Measurements from ENCODE around the gene SCN4A.

DNA sequence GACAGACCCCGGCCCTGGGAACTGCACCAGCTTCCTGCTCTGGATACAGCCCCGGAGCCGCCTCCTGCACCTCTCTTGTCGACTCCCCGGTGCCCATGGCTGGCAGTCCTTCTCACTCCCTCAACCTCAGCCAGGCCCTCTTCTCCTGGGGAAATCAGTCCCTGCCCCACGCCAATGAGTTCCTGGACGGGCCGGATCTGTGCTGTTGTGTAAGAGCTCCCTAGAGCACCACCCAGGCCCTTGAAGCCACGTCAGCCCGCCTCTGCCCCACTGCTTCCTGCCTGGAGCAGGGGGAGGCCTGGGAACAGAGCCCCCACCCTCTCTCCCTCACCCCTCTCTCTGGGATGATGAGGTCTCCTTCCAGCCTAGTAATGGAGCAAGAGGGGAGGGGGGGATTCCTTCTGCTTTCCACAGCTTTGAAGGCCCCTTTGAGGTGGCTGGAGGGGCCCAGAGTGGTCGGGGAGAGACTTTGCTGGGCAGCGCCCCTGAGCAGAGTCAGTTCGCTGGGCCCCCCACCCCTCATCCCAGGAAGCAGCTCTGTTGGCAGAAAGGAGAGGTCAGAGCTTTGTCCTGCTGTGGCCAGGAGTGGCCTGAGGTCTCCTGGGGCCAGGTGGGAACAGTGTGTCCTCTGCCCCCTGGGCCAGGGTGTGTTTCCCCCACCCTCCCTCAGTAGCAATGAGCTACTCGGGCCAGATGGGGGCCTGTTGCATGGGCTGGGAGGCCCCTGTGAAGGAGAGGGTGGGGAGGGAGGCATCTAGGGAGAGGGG, 29.2 kb upstream of the SCN4A start:
- TF ChIP-seq, protein P1, sequence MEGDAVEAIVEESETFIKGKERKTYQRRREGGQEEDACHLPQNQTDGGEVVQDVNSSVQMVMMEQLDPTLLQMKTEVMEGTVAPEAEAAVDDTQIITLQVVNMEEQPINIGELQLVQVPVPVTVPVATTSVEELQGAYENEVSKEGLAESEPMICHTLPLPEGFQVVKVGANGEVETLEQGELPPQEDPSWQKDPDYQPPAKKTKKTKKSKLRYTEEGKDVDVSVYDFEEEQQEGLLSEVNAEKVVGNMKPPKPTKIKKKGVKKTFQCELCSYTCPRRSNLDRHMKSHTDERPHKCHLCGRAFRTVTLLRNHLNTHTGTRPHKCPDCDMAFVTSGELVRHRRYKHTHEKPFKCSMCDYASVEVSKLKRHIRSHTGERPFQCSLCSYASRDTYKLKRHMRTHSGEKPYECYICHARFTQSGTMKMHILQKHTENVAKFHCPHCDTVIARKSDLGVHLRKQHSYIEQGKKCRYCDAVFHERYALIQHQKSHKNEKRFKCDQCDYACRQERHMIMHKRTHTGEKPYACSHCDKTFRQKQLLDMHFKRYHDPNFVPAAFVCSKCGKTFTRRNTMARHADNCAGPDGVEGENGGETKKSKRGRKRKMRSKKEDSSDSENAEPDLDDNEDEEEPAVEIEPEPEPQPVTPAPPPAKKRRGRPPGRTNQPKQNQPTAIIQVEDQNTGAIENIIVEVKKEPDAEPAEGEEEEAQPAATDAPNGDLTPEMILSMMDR (conservative IDR thresholded peaks at IDR 0.05; ENCODE audit: low read depth, low read length): no peak
- TF ChIP-seq EZH2 (IDR thresholded peaks at IDR 0.05; ENCODE audit: low read length, unreplicated experiment) (no peak), EZH2phosphoT487 (IDR thresholded peaks at IDR 0.05; ENCODE audit: borderline replicate concordance, low read length) (no peak)

All from PC-3 (cell line).